ENCODE measurements around the gene CCDC92. TPM values are rescaled to one million over a fixed set of nuclear protein-coding genes. Genes with fewer than 3 reads are reported as not detected.

CCDC92 gene
- total and polyA plus RNA-seq, 7 experiments from 2014 or later = 17.3 to 34.4 (median 23.0) TPM

- ATAC-seq = no peak
- Mint-ChIP-seq H3K9me3 (peaks cover 0 to 3% (median 0%) of the 10 kb centered on the region in 11 donors), H3K27ac (no peak overlapping the region), H3K36me3 (no peaks in the 10 kb centered on the region), H3K4me3 (no peak overlapping the region), H3K4me1 (peaks cover 0 to 7% (median 0%) of the 10 kb centered on the region in 7 donors), H3K27me3 (peaks cover 0 to 23% (median 6%) of the 10 kb centered on the region in 5 donors)
- CTCF ChIA-PET = no interaction called here
- H3K27me3 ChIP-seq (ENCODE audit: control insufficient read depth in 2 of 2, insufficient read depth in 2 of 2, low read length in 2 of 2) = no peaks in the 10 kb centered on the region
- H3K36me3 ChIP-seq (ENCODE audit: control insufficient read depth in 2 of 3, insufficient read depth in 3 of 3, low read length in 3 of 3) = no peaks in the 10 kb centered on the region
- no peak overlapping the region for H3K27ac ChIP-seq (ENCODE audit: low read depth, low read length)
- H3K9me3 ChIP-seq (ENCODE audit: control insufficient read depth in 2 of 3, low read length in 3 of 3) = no peaks in the 10 kb centered on the region
- intact Hi-C loops (cut with micrococcal nuclease) = no loop called here
- DNase-seq = no peak
- H3K4me1 ChIP-seq (ENCODE audit: control insufficient read depth in 2 of 2, insufficient read depth in 2 of 2, low read length in 2 of 2) = no peaks in the 10 kb centered on the region
- no peak overlapping the region for H3K4me3 ChIP-seq (ENCODE audit: low read length)
- POLR2A ChIA-PET = no interaction called here
Observed at GRCh38 chr12:123886931-123887582, 85.6 kb downstream of the CCDC92 start.

DNA sequence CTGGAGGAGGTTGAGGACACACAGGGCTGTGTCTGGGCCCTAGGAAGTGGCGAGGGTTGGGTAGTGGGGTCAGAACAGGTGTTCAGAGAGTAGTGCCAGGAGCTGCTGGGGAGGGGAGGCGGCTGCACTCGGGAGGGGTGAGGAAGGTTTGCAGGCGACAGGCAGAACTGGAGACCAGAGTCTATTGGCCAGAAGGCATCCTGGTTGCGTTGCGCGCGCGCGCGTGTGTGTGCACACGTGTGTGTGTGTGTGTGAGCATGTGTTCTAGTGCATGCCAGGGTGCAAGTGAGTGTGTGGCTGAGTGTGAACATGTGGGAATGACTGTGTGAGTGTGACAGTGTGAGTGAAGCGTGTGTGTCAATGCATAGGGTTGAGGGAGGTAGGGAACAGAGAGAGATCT, 86.4 kb downstream of the CCDC92 start:
- H3K27me3 Mint-ChIP-seq = peaks cover 0 to 24% (median 6%) of the 10 kb centered on the region in 5 donors

More for the DNA sequence above, 86.4 kb downstream of the CCDC92 start:
- H3K4me3 Mint-ChIP-seq = no peak overlapping the region
- ChIA-PET CTCF (no interaction called here), POLR2A (no interaction called here)
- Histone ChIP-seq H3K4me1 (ENCODE audit: control insufficient read depth in 2 of 2, insufficient read depth in 2 of 2, low read length in 2 of 2) (no peaks in the 10 kb centered on the region), H3K27me3 (ENCODE audit: control insufficient read depth in 2 of 2, insufficient read depth in 2 of 2, low read length in 2 of 2) (no peaks in the 10 kb centered on the region), H3K4me3 (ENCODE audit: low read length) (no peak overlapping the region), H3K9me3 (ENCODE audit: control insufficient read depth in 2 of 3, low read length in 3 of 3) (no peaks in the 10 kb centered on the region), H3K36me3 (ENCODE audit: control insufficient read depth in 2 of 3, insufficient read depth in 3 of 3, low read length in 3 of 3) (no peaks in the 10 kb centered on the region), H3K27ac (ENCODE audit: low read depth, low read length) (no peak overlapping the region)
- no peaks in the 10 kb centered on the region for H3K36me3 Mint-ChIP-seq
- no peak overlapping the region for H3K27ac Mint-ChIP-seq
- intact Hi-C loops (cut with micrococcal nuclease) = no loop called here
- ATAC-seq = no peak
- H3K4me1 Mint-ChIP-seq = peaks cover 0 to 7% (median 0%) of the 10 kb centered on the region in 7 donors
- DNase-seq = no peak
- peaks cover 0 to 3% (median 0%) of the 10 kb centered on the region in 11 donors for H3K9me3 Mint-ChIP-seq

Other genes starting within 250 kb of the CCDC92 start
- under 1 TPM; 0.05 to 0.50 (median 0.11) TPM for gene DNAH10, start 210.5 kb downstream of the CCDC92 start, total RNA-seq
- under 1 TPM; 0.06 to 0.07 TPM for gene DNAH10, start 210.5 kb downstream of the CCDC92 start, polyA plus RNA-seq
- 10 to 100 TPM; 25.0 to 57.5 (median 45.8) TPM for gene ZNF664, start 384 bp upstream of the CCDC92 start, total RNA-seq
- 10 to 100 TPM in 1 of 2 donors, 1 to 10 TPM in 1; 7.9 to 11.6 TPM for gene ZNF664, start 384 bp upstream of the CCDC92 start, polyA plus RNA-seq

Measured in naive thymus-derived CD4-positive, alpha-beta T cell (primary cell).